ENCODE data around the gene PIGQ.

PIGQ gene

GRCh38 chr16:561413-561794, 8.4 kb upstream of the PIGQ start:
- TF ChIP-seq, protein P1, sequence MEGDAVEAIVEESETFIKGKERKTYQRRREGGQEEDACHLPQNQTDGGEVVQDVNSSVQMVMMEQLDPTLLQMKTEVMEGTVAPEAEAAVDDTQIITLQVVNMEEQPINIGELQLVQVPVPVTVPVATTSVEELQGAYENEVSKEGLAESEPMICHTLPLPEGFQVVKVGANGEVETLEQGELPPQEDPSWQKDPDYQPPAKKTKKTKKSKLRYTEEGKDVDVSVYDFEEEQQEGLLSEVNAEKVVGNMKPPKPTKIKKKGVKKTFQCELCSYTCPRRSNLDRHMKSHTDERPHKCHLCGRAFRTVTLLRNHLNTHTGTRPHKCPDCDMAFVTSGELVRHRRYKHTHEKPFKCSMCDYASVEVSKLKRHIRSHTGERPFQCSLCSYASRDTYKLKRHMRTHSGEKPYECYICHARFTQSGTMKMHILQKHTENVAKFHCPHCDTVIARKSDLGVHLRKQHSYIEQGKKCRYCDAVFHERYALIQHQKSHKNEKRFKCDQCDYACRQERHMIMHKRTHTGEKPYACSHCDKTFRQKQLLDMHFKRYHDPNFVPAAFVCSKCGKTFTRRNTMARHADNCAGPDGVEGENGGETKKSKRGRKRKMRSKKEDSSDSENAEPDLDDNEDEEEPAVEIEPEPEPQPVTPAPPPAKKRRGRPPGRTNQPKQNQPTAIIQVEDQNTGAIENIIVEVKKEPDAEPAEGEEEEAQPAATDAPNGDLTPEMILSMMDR (IDR thresholded peaks at IDR 0.05): no peak
- Histone ChIP-seq H3K79me2 (no peaks in the 10 kb centered on the region), H3K4me3 (ENCODE audit: low read depth, low read length) (no peak overlapping the region), H3K4me2 (ENCODE audit: low read length) (no peak overlapping the region), H2AFZ (no peak overlapping the region), H3K27me3 (ENCODE audit: control insufficient read depth, insufficient read depth, low read length) (no peaks in the 10 kb centered on the region), H3K27ac (no peak overlapping the region), H3K36me3 (ENCODE audit: control insufficient read depth, insufficient read depth, low read length) (no peaks in the 10 kb centered on the region), H3K9ac (no peak overlapping the region), H3K9me3 (ENCODE audit: control insufficient read depth, low read length) (no peaks in the 10 kb centered on the region), H3K4me1 (peaks cover 23% of the 10 kb centered on the region)

DNA sequence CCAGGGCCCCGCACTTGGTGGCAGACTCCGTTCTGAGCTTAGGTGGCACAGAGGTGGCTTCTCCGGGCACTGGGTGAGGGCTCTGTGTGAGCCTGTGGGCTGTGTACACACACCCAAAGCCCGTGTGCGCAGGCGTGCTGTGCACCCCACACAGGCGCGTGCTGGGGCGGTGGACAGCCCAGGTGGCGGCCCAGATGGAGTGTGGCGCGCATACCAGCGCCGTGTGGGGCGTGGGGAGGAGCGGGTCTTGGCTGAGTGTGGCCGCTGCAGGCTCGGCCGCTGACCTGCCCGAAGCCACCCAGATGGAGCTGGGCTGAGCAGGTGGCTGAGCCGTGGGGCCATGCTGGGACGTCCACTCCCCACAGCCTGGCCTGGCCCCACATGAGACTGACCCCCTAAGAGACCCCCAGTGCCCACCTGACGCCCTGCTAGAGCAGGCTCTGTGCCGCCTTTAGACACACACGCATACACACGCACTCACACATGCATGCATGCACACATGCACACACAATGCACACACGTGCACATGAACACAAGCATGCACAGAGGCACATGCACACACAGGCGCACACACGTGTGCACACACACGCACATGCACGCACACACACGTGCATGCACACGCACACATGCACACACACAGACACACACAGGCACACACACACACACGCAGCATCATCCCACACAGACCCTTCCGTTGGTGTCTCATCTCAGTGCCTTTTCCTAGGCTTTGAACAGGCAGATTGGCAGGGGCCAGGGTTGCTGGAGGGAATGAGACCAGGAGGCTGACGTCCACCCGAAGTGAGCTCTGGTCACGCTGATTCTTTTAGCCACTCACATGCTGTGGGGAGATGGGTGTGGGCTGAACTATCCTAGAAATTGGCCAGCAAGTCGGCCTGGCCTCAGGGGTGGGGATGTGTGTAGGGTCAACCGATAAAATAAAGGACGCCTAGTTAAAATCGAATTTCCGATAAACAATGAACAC, 7.5 kb upstream of the PIGQ start:
- Histone ChIP-seq H3K9me3 (ENCODE audit: control insufficient read depth, low read length) (no peaks in the 10 kb centered on the region), H3K4me3 (ENCODE audit: low read depth, low read length) (no peak overlapping the region), H3K79me2 (no peaks in the 10 kb centered on the region), H3K4me2 (ENCODE audit: low read length) (no peak overlapping the region), H2AFZ (no peak overlapping the region), H3K27ac (no peak overlapping the region), H3K36me3 (ENCODE audit: control insufficient read depth, insufficient read depth, low read length) (no peaks in the 10 kb centered on the region), H3K4me1 (peaks cover 29% of the 10 kb centered on the region), H3K9ac (no peak overlapping the region), H3K27me3 (ENCODE audit: control insufficient read depth, insufficient read depth, low read length) (no peaks in the 10 kb centered on the region)
- TF ChIP-seq, protein P1 (IDR thresholded peaks at IDR 0.05): no peak

DNA sequence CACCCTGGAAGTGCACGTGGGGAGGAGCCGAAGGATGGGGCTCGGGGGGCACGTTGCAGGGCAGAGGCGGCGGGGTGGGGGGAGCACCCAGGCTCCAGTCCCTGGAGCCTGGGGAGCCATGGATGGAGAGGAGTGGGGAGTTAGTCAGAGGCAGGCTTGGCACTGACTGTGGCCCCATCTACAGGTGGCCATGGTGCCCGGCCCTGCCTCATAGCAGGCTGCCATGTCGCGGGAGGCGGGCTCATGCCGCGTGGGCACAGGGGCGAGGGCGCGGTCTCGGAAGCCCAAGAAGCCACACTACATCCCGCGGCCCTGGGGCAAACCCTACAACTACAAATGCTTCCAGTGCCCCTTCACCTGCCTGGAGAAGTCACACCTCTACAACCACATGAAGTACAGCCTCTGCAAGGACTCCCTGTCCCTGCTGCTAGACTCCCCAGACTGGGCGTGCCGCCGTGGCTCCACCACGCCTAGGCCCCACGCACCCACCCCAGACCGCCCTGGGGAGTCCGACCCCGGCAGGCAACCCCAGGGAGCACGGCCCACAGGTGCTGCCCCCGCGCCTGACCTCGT, 6.6 kb upstream of the PIGQ start:
- Histone ChIP-seq H3K36me3 (ENCODE audit: control insufficient read depth, insufficient read depth, low read length) (no peaks in the 10 kb centered on the region), H3K4me2 (ENCODE audit: low read length) (no peak overlapping the region), H3K9me3 (ENCODE audit: control insufficient read depth, low read length) (no peaks in the 10 kb centered on the region), H3K79me2 (no peaks in the 10 kb centered on the region), H3K9ac (no peak overlapping the region), H3K27ac (no peak overlapping the region), H3K4me1 (peaks cover 38% of the 10 kb centered on the region), H2AFZ (no peak overlapping the region), H3K4me3 (ENCODE audit: low read depth, low read length) (no peak overlapping the region), H3K27me3 (ENCODE audit: control insufficient read depth, insufficient read depth, low read length) (no peaks in the 10 kb centered on the region)
- TF ChIP-seq, protein P1 (IDR thresholded peaks at IDR 0.05): no peak

GRCh38 chr16:564690-565418, 4.9 kb upstream of the PIGQ start:
- Histone ChIP-seq H3K4me3 (ENCODE audit: low read depth, low read length) (peak overlapping the region; percentile 54), H3K9me3 (ENCODE audit: control insufficient read depth, low read length) (no peaks in the 10 kb centered on the region), H3K27ac (peak overlapping the region; percentile 95), H3K9ac (peak overlapping the region; percentile 63), H3K4me1 (peaks cover 45% of the 10 kb centered on the region), H3K79me2 (peaks cover 3% of the 10 kb centered on the region), H3K4me2 (ENCODE audit: low read length) (peak overlapping the region; percentile 78), H3K36me3 (ENCODE audit: control insufficient read depth, insufficient read depth, low read length) (no peaks in the 10 kb centered on the region), H3K27me3 (ENCODE audit: control insufficient read depth, insufficient read depth, low read length) (no peaks in the 10 kb centered on the region), H2AFZ (peak overlapping the region; percentile 75)
- TF ChIP-seq, protein P1 (IDR thresholded peaks at IDR 0.05): no peak

Data from parathyroid adenoma (tissue), 2 donors.